Measurements from ENCODE around the gene OR2T8. TPM values are rescaled to one million over a fixed set of nuclear protein-coding genes. Genes with fewer than 3 reads are reported as not detected.

The OR2T8 gene
- total and polyA plus RNA-seq, 10 of the 15 experiments (the other 5 are each of a cell fraction or from before 2014, with no cell fraction given), result not detected

DNA sequence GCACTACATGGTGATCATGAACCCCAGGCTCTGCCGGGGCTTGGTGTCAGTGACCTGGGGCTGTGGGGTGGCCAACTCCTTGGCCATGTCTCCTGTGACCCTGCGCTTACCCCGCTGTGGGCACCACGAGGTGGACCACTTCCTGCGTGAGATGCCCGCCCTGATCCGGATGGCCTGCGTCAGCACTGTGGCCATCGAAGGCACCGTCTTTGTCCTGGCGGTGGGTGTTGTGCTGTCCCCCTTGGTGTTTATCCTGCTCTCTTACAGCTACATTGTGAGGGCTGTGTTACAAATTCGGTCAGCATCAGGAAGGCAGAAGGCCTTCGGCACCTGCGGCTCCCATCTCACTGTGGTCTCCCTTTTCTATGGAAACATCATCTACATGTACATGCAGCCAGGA is 24.1 kb upstream of the OR2T8 start:
- Histone ChIP-seq H3K4me2 (ENCODE audit: control insufficient read depth, insufficient read depth) (no peak overlapping the region), H4K20me1 (ENCODE audit: control insufficient read depth, insufficient read depth) (no peaks in the 10 kb centered on the region), H3K4me1 (ENCODE audit: control insufficient read depth, insufficient read depth, low read length) (no peaks in the 10 kb centered on the region), H2AFZ (ENCODE audit: control insufficient read depth, low read depth, low read length) (no peak overlapping the region), H3K4me3 (no peak overlapping the region), H3K9ac (ENCODE audit: control insufficient read depth, insufficient read depth, low read length) (no peak overlapping the region), H3K27ac (ENCODE audit: control insufficient read depth, insufficient read depth) (no peak overlapping the region), H3K9me3 (replicated peaks; ENCODE audit: control insufficient read depth, insufficient read depth, low read length) (no peaks in the 10 kb centered on the region), H3K27me3 (replicated peaks in 1 of 2; ENCODE audit: control insufficient read depth in 2 of 2, insufficient read depth in 2 of 2, low read length in 1 of 2) (no peaks in the 10 kb centered on the region), H3K36me3 (ENCODE audit: control insufficient read depth in 2 of 2, insufficient read depth in 2 of 2, low read length in 1 of 2) (no peaks in the 10 kb centered on the region), H3K79me2 (ENCODE audit: control insufficient read depth, insufficient read depth, low read length) (no peaks in the 10 kb centered on the region)
- in situ Hi-C loops (cut with MboI) (no loop called here), intact Hi-C loops (cut with micrococcal nuclease; ENCODE audit: unreplicated experiment) (no loop called here)
- ChIA-PET RAD21 (ENCODE audit: unreplicated experiment) (no interaction called here), POLR2A (no interaction called here), SMC1A (ENCODE audit: uncharacterized antibody, unreplicated experiment) (interaction anchor here (0.8 to 1.2 kb wide), 2 partner anchors 11 to 213 kb away, joined by 4 to 5 read pairs; no protein-coding TSS in a partner anchor), CTCF (interaction anchor here (0.9 kb wide), 1 partner anchor 12 kb away, joined by 3 read pairs; no protein-coding TSS in a partner anchor)
- FAIRE-seq (no peak), DNase-seq (ENCODE audit: low read depth, low spot score) (no peak), ATAC-seq (no peak)
- 63% methylated on average over 14 of the region's 14 CpGs for WGBS (ENCODE audit: insufficient coverage, insufficient replicate concordance, low lambda C conversion rate, missing lambda C conversion rate)
- no TSS peak for BruUV-seq (replicated peaks)
- TF ChIP-seq, protein P1, sequence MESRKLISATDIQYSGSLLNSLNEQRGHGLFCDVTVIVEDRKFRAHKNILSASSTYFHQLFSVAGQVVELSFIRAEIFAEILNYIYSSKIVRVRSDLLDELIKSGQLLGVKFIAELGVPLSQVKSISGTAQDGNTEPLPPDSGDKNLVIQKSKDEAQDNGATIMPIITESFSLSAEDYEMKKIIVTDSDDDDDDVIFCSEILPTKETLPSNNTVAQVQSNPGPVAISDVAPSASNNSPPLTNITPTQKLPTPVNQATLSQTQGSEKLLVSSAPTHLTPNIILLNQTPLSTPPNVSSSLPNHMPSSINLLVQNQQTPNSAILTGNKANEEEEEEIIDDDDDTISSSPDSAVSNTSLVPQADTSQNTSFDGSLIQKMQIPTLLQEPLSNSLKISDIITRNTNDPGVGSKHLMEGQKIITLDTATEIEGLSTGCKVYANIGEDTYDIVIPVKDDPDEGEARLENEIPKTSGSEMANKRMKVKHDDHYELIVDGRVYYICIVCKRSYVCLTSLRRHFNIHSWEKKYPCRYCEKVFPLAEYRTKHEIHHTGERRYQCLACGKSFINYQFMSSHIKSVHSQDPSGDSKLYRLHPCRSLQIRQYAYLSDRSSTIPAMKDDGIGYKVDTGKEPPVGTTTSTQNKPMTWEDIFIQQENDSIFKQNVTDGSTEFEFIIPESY (IDR thresholded peaks at IDR 0.05), result no peak
- TF ChIP-seq CREB1 (IDR thresholded peaks at IDR 0.05; ENCODE audit: low read depth) (no peak), ZNF207 (IDR thresholded peaks at IDR 0.05; ENCODE audit: borderline replicate concordance) (no peak), SMAD5 (IDR thresholded peaks at IDR 0.05; ENCODE audit: low read depth) (no peak), USF1 (IDR thresholded peaks at IDR 0.05; ENCODE audit: borderline replicate concordance, extremely low read length, insufficient read depth, low read depth, low read length) (no peak), IRF3 (IDR thresholded peaks at IDR 0.05) (no peak), POLR2A (IDR thresholded peaks at IDR 0.05; ENCODE audit: low read depth, low read length) (no peak), ATF2 (IDR thresholded peaks at IDR 0.05; ENCODE audit: low read length) (no peak), CBX5 (IDR thresholded peaks at IDR 0.05; ENCODE audit: low read depth) (no peak), TARDBP (IDR thresholded peaks at IDR 0.05; ENCODE audit: borderline replicate concordance) (no peak), ETV6 (conservative IDR thresholded peaks at IDR 0.05 in 1 of 2, IDR thresholded peaks at IDR 0.05 in 1 of 2; ENCODE audit: borderline replicate concordance in 1 of 2, low read depth in 1 of 2) (no peak), YY1 (IDR thresholded peaks at IDR 0.05; ENCODE audit: low read depth, low read length) (no peak), RFX5 (IDR thresholded peaks at IDR 0.05; ENCODE audit: low read depth, low read length) (no peak), BACH1 (IDR thresholded peaks at IDR 0.05; ENCODE audit: borderline replicate concordance) (no peak)
- TF ChIP-seq, protein P2, sequence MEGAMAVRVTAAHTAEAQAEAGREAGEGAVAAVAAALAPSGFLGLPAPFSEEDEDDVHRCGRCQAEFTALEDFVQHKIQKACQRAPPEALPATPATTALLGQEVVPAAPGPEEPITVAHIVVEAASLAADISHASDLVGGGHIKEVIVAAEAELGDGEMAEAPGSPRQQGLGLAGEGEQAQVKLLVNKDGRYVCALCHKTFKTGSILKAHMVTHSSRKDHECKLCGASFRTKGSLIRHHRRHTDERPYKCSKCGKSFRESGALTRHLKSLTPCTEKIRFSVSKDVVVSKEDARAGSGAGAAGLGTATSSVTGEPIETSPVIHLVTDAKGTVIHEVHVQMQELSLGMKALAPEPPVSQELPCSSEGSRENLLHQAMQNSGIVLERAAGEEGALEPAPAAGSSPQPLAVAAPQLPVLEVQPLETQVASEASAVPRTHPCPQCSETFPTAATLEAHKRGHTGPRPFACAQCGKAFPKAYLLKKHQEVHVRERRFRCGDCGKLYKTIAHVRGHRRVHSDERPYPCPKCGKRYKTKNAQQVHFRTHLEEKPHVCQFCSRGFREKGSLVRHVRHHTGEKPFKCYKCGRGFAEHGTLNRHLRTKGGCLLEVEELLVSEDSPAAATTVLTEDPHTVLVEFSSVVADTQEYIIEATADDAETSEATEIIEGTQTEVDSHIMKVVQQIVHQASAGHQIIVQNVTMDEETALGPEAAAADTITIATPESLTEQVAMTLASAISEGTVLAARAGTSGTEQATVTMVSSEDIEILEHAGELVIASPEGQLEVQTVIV (IDR thresholded peaks at IDR 0.05; ENCODE audit: borderline replicate concordance, partially characterized antibody), result no peak
